Heart left ventricle (tissue), 16 donors: Measurements from ENCODE around the gene CLEC4G. TPM values are rescaled to one million over a fixed set of nuclear protein-coding genes. Genes with fewer than 3 reads are reported as not detected.

Experiments
- ATAC-seq, 4 donors: fragments of 200-7000 bp; cut with Tn5 transposase; one replicate each; pipeline ENCODE4 v1.9.1; 2020 to 2022; ENCODE audit warnings: moderate library complexity in 4 of 4, mild to moderate bottlenecking in 3 of 4, moderate number of reproducible peaks in 1 of 4
- DNase-seq, 5 donors: peaks; one replicate each; pipeline ENCODE4 v3.0.0-alpha.2; 2020
- H3K27ac ChIP-seq, 12 donors: fragments of 200-600 bp; sonication (generic) in 4 of 12; one replicate each; pipeline versions ENCODE4 v1.5.0 to v1.8.0; 2016 to 2022; ENCODE audit warnings: mild to moderate bottlenecking in 2 of 12
- H3K27me3 ChIP-seq, 9 donors: fragments of 200-600 bp; sonication (generic) in 2 of 9; one replicate each; pipeline versions ENCODE4 v1.5.1 to v1.8.0; 2016 to 2022; ENCODE audit warnings: mild to moderate bottlenecking in 3 of 9
- H3K36me3 ChIP-seq, 9 donors: fragments of 200-600 bp; sonication (generic) in 2 of 9; one replicate each; pipeline versions ENCODE4 v1.5.0 to v1.8.0; 2018 to 2022; ENCODE audit warnings: mild to moderate bottlenecking in 2 of 9
- H3K4me1 ChIP-seq, 12 donors: fragments of 200-600 bp; sonication (generic) in 4 of 12; one replicate each; pipeline versions ENCODE4 v1.5.0 to v1.8.0; 2016 to 2022; ENCODE audit warnings: mild to moderate bottlenecking in 3 of 12
- H3K4me3 ChIP-seq, 12 donors: fragments of 200-600 bp; sonication (generic) in 4 of 12; one replicate each; pipeline versions ENCODE4 v1.5.0 to v1.8.0; 2017 to 2022; ENCODE audit warnings: mild to moderate bottlenecking in 9 of 12, moderate library complexity in 4 of 12
- H3K9me3 ChIP-seq, 12 donors: fragments of 200-600 bp; sonication (generic) in 4 of 12; one replicate each; pipeline versions ENCODE4 v1.5.0 to v1.8.0; 2016 to 2022; ENCODE audit warnings: mild to moderate bottlenecking in 1 of 12
- POLR2A ChIP-seq, 2 donors: fragments of 450-650 bp; IDR thresholded peaks; one replicate each; pipeline ENCODE4 v1.6.1; 2017; ENCODE audit warnings: antibody characterized with exemption in 2 of 2, mild to moderate bottlenecking in 2 of 2, moderate library complexity in 2 of 2
- WGBS, 4 donors: extraction: QIAGEN DNeasy Blood & Tissue Kit in 2 of 4; methylation state at CpG; one replicate each; pipeline versions ENCODE4 v1.1.5 to v1.1.7; 2013 to 2018; 5-methylcytosine and 5-hydroxymethylcytosine counted together
- intact Hi-C, 10 donors: fragments of 100-400 bp; cut with DNase I; formaldehyde crosslinking; loops; one replicate each; pipeline versions ENCODE4 v1.11.1 to v1.14.2; 2022
- polyA plus RNA-seq, 2 donors: library from polyadenylated mRNA; stranded (reverse); fragments of 200-250 nt; gene quantifications; one replicate each; pipeline ENCODE4 v1.2.3, GENCODE V29; 2013
- total RNA-seq, 9 donors: library from RNA; depleted of rRNA in 2 of 9; stranded (reverse); fragments of >200 nt in 2 of 9; fragmentation: NEBNext Ultra II Directional in 3 of 9; extraction: Animal tissue kit (Norgen Biotek cat#: 25700) in 3 of 9; gene quantifications; one replicate each; pipeline versions ENCODE4 v1.1.0 to v1.2.4, GENCODE V29; 2016 to 2023
- TF ChIP-seq, protein P1 (sequence below), 12 donors: fragments of 200-600 bp; sonication (generic) in 4 of 12; IDR thresholded peaks; one replicate each; pipeline versions ENCODE4 v1.5.0 to v1.8.0; 2018 to 2022; ENCODE audit warnings: antibody characterized with exemption in 12 of 12, mild to moderate bottlenecking in 5 of 12
- donor health status: ischemic (EF 13 %, LVEDD 7.1; RV severe dilation, severe dysfunction).
- donor health status: healthy with polysubstance abuse.
- donor health status: DM: no; HTN: yes; CAD: no.
- donor health status: DM: no; HTN: no; CAD: no.
- donor health status: ischemic (EF 25% LVEDD 6.9; RV normal size, moderate dysfunction).
- donor health status: ischemic (EF 25% LVEDD 5.7; RV mildly dilated, moderate dysfunction).
- donor health status: healthy.
- donor health status: DM: yes; HTN: yes; CAD: no.
- donor health status: ischemic (EF 35%, LVEDD 5.7; RV mildly dilated, moderate dysfunction).
- donor health status: nonischemic (EF 11% LVEDD 7.7; RV severe dilation, severe dysfunction).
- donor health status: DM: yes; HTN: yes; CAD: no.
- donor health status: PGD.
- donor health status: ischemic (EF 29% LVEDD 5.4; RV normal size, mild dysfunction).
- donor health status: nonischemic (EF 23%, LVEDD 6.1; RV moderate dilation, normal function).

Gene CLEC4G
- total and polyA plus RNA-seq, 11 donors: 0.22 to 6.4 (median 0.87) TPM; not detected in 1

DNA sequence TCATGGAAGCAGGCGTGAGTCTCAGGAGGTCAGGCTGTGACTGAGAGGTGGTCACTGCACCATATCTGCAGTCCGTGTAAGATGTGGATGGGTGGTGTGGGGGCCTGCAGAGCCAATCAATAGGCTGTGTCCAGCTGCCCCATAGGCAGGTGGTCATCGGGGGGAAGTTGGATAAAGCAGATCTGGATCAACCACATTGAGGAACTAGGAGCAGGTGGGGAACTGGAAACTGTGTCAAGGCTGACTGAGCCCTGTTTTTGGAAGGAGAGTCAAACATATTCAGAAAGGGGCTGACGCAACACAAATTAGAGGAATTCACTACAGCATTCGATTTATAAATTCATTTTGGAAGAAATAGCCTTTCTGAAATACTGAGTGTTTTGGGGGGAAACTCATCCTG lies 46.2 kb upstream of the CLEC4G start:
- 66 to 74% (median 70%) methylated on average over 5 of the region's 5 CpGs for WGBS, 4 donors

DNA sequence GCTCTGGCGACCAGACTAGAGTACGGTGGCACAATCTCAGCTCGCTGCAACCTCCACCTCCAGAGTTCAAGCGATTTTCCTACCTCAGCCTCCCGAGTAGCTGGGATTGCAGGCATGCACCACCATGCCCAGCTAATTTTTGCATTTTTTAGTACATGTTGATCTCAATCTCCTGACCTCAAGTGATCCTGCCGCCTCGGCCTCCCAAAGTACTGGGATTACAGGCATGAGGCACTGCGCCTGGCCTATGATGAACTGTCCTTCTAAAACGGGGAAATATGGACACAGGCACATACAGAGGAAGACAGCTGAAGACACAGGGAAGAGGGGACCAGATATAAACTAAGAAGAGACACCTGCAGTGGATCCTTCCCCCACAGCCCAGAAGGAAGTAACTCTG lies 43.9 kb upstream of the CLEC4G start:
- ATAC-seq: no peak
- Histone ChIP-seq H3K4me1 (peaks cover 0 to 15% (median 0%) of the 10 kb centered on the region in 12 donors), H3K4me3 (no peak overlapping the region), H3K27ac (no peak overlapping the region), H3K36me3 (no peaks in the 10 kb centered on the region), H3K27me3 (peaks cover 0 to 44% (median 5%) of the 10 kb centered on the region in 9 donors), H3K9me3 (no peaks in the 10 kb centered on the region)
- TF ChIP-seq POLR2A (IDR thresholded peaks at IDR 0.05): no peak
- TF ChIP-seq, protein P1, sequence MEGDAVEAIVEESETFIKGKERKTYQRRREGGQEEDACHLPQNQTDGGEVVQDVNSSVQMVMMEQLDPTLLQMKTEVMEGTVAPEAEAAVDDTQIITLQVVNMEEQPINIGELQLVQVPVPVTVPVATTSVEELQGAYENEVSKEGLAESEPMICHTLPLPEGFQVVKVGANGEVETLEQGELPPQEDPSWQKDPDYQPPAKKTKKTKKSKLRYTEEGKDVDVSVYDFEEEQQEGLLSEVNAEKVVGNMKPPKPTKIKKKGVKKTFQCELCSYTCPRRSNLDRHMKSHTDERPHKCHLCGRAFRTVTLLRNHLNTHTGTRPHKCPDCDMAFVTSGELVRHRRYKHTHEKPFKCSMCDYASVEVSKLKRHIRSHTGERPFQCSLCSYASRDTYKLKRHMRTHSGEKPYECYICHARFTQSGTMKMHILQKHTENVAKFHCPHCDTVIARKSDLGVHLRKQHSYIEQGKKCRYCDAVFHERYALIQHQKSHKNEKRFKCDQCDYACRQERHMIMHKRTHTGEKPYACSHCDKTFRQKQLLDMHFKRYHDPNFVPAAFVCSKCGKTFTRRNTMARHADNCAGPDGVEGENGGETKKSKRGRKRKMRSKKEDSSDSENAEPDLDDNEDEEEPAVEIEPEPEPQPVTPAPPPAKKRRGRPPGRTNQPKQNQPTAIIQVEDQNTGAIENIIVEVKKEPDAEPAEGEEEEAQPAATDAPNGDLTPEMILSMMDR (IDR thresholded peaks at IDR 0.05): no peak
- intact Hi-C loops: no loop called here
- 83 to 90% (median 85%) methylated on average over 9 of the region's 9 CpGs for WGBS, 4 donors
- no peak for DNase-seq

More for the DNA sequence above, 46.2 kb upstream of the CLEC4G start:
- ATAC-seq (peak in 2 of 4 donors; percentile 10 to 69), DNase-seq (peak in 1 of 5 donors; percentile 26)
- Histone ChIP-seq H3K9me3 (no peaks in the 10 kb centered on the region), H3K4me3 (no peak overlapping the region), H3K27me3 (peaks cover 0 to 56% (median 13%) of the 10 kb centered on the region in 9 donors), H3K36me3 (no peaks in the 10 kb centered on the region), H3K4me1 (peaks cover 0 to 7% (median 0%) of the 10 kb centered on the region in 12 donors), H3K27ac (no peak overlapping the region)
- intact Hi-C loops: no loop called here
- no peak for TF ChIP-seq POLR2A (IDR thresholded peaks at IDR 0.05)
- TF ChIP-seq, protein P1 (IDR thresholded peaks at IDR 0.05): no peak

DNA sequence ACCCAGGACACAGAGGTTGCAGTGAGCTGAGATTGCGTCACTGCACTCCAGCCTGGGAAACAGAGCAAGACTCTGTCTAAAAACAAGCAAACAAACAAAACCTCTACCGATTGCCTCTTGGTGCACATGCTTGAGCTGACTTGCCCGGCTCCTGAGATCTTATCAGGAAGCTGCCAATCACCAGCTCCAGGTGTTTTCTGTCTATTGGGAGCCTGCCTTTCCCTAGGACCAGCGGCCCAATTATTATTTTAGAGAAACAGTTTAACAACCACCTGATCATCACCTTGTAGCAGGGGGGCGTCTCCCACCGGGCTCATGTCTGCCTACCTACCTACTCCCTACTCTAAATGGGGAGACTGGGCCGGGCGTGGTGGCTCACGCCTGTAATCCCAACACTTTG lies 41.9 kb upstream of the CLEC4G start:
- DNase-seq (no peak), ATAC-seq (no peak)
- Histone ChIP-seq H3K27ac (no peak overlapping the region), H3K27me3 (peaks cover 0 to 31% (median 5%) of the 10 kb centered on the region in 9 donors), H3K4me3 (no peak overlapping the region), H3K36me3 (no peaks in the 10 kb centered on the region), H3K9me3 (no peaks in the 10 kb centered on the region), H3K4me1 (peaks cover 0 to 15% (median 0%) of the 10 kb centered on the region in 12 donors)
- TF ChIP-seq POLR2A (IDR thresholded peaks at IDR 0.05): no peak
- TF ChIP-seq, protein P1 (IDR thresholded peaks at IDR 0.05): no peak
- WGBS, 4 donors: 62 to 68% (median 67%) methylated on average over 9 of the region's 9 CpGs
- intact Hi-C loops: no loop called here

DNA sequence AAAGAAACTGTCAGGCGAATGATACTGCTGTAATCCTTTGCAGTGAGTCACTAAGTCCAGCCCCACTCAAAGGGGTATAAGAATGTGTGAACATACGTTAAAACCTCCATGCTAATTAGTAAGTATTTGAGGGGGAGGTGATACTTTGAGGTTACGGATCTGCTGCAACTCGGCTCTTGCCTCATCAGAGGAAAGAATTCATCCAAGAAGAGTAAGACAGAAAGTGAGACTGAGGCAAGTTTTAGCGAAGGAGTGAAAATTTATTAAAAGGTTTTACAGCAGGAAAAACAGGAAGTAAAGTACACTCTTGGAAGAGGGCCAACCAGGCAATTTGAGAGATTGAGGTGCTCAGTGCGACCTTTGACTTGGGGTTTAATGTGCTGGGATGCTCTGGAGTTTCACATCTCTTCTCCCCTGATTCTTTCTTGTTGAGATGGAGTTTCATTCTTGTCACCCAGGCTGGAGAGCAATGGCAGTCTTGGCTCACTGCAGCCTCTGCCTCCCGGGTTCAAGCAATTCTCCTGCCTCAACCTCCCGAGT lies 40.9 kb upstream of the CLEC4G start:
- no peak for ATAC-seq
- WGBS, 4 donors: 39 to 52% (median 44%) methylated on average over 8 of the region's 8 CpGs
- Histone ChIP-seq H3K36me3 (no peaks in the 10 kb centered on the region), H3K9me3 (no peaks in the 10 kb centered on the region), H3K4me1 (peaks cover 0 to 15% (median 0%) of the 10 kb centered on the region in 12 donors), H3K27ac (no peak overlapping the region), H3K4me3 (peak overlapping the region in 1 of 12 donors; percentile 3), H3K27me3 (peaks cover 0 to 35% (median 5%) of the 10 kb centered on the region in 9 donors)
- intact Hi-C loops: no loop called here
- TF ChIP-seq POLR2A (IDR thresholded peaks at IDR 0.05): no peak
- TF ChIP-seq, protein P1 (IDR thresholded peaks at IDR 0.05): no peak
- no peak for DNase-seq
